Liver (tissue), 4 donors: ENCODE results near the gene RAG2. TPM values are rescaled to one million over a fixed set of nuclear protein-coding genes. Genes with fewer than 3 reads are reported as not detected.

Experiments used
- SP1 ChIP-seq: IDR thresholded peaks from 2 replicates; pipeline ENCODE4 v1.6.1; 2018; ENCODE audit warnings: antibody characterized with exemption, mild to moderate bottlenecking
- polyA plus RNA-seq, 2 donors: library from polyadenylated mRNA; stranded (reverse) in 1 of 2; unstranded in 1 of 2; fragments of 200-250 nt in 1 of 2; fragments of >200 nt in 1 of 2; fragmentation: Nextera tagmentation in 1 of 2; extraction: Ambion mirVana in 1 of 2; gene quantifications; one replicate each; pipeline versions ENCODE4 v1.2.1 to v1.2.3, GENCODE V29; 2013 to 2015
- total RNA-seq, 2 donors: library from RNA; depleted of rRNA; stranded (reverse); fragments of >200 nt; gene quantifications; one replicate each; pipeline ENCODE4 v1.2.3, GENCODE V29; 2014
- donor health status: healthy.
- donor health status: healthy.
- donor health status: healthy.

The RAG2 gene
- total and polyA plus RNA-seq, 4 donors: 2.0 TPM; not detected in 3

- TF ChIP-seq SP1: no peak
Measured at GRCh38 chr11:36550385-36551115, 47.5 kb downstream of the RAG2 start (continued).

Other genes starting within 250 kb of the RAG2 start
- gene TRAF6, start 88.0 kb downstream of the RAG2 start, total RNA-seq: 1 to 10 TPM; 5.6 to 7.8 TPM
- gene TRAF6, start 88.0 kb downstream of the RAG2 start, polyA plus RNA-seq: 1 to 10 TPM; 2.4 to 5.0 TPM
- 1 to 10 TPM; 1.0 to 4.3 TPM for gene RAG1, start 30.2 kb downstream of the RAG2 start, total RNA-seq
- under 1 TPM; 0.43 to 0.85 TPM for gene RAG1, start 30.2 kb downstream of the RAG2 start, polyA plus RNA-seq
- gene IFTAP, start 3.7 kb downstream of the RAG2 start, total RNA-seq: 1 to 10 TPM; 9.5 TPM
- 10 to 100 TPM in 1 of 2 donors, 1 to 10 TPM in 1; 9.8 to 10.2 TPM for gene IFTAP, start 3.7 kb downstream of the RAG2 start, polyA plus RNA-seq